ENCODE results near the gene SELENOI. TPM values are rescaled to one million over a fixed set of nuclear protein-coding genes. Genes with fewer than 3 reads are reported as not detected.

Gene SELENOI
- total and polyA plus RNA-seq, 2 experiments from 2014 or later, result 8.4 to 67.8 TPM

GRCh38 chr2:26317377-26318105, 28.4 kb upstream of the SELENOI start:
- Histone ChIP-seq H3K4me2 (no peak overlapping the region), H3K4me1 (ENCODE audit: insufficient read depth) (peaks cover 2% of the 10 kb centered on the region; the same call in 1 of the 2 replicates), H2AFZ (no peak overlapping the region), H3K4me3 (no peak overlapping the region), H3K27me3 (ENCODE audit: insufficient read depth) (no peaks in the 10 kb centered on the region), H3K27ac (ENCODE audit: low read depth) (no peak overlapping the region), H3K9me2 (ENCODE audit: insufficient read depth) (no peaks in the 10 kb centered on the region), H3K79me2 (replicated peaks; ENCODE audit: insufficient read depth) (no peaks in the 10 kb centered on the region), H3K36me3 (ENCODE audit: insufficient read depth) (no peaks in the 10 kb centered on the region), H4K20me1 (replicated peaks; ENCODE audit: insufficient read depth) (no peaks in the 10 kb centered on the region), H3F3A (replicated peaks; ENCODE audit: low read depth) (no peaks in the 10 kb centered on the region)
- H3K27ac Mint-ChIP-seq, result no peak overlapping the region
- no peaks in the 10 kb centered on the region for H3K9me3 Mint-ChIP-seq
- ATAC-seq (no peak), DNase-seq (ENCODE audit: low spot score) (no peak)
- H3K4me3 Mint-ChIP-seq, result no peak overlapping the region
- H3K36me3 Mint-ChIP-seq (ENCODE audit: low read depth), result no peaks in the 10 kb centered on the region; the same call in 2 of the 3 replicates
- H3K4me1 Mint-ChIP-seq, result peaks cover 36% of the 10 kb centered on the region
- no peak for TF ChIP-seq ZNF114 (CRISPR knock-in tag; IDR thresholded peaks at IDR 0.05)
- TF ChIP-seq STAT1 (IDR thresholded peaks at IDR 0.05; ENCODE audit: unreplicated experiment), result no peak
- no peak for TF ChIP-seq NANOG (IDR thresholded peaks at IDR 0.05; ENCODE audit: borderline replicate concordance)
- TF ChIP-seq JUNB (IDR thresholded peaks at IDR 0.05; ENCODE audit: unreplicated experiment), result no peak
- TF ChIP-seq ZNF462 (CRISPR knock-in tag; IDR thresholded peaks at IDR 0.05), result no peak
- TF ChIP-seq ZNF331 (CRISPR knock-in tag; IDR thresholded peaks at IDR 0.05; ENCODE audit: low read depth), result no peak
- H3K27me3 Mint-ChIP-seq (ENCODE audit: insufficient read depth, low read depth, poor library complexity), result peaks cover 12% of the 10 kb centered on the region
